Bladder microvascular endothelial cell (primary cell): Measurements from ENCODE around the gene DUSP2. TPM values are rescaled to one million over a fixed set of nuclear protein-coding genes. Genes with fewer than 3 reads are reported as not detected.

Source experiments
- total RNA-seq: library from RNA; depleted of rRNA; stranded (reverse); fragments of >200 nt; gene quantifications from 2 replicates; pipeline ENCODE4 v1.2.3, GENCODE V29; 2014

Gene DUSP2
- total RNA-seq = 0.49 and 0.63 TPM in 2 replicates

GRCh38 chr2:96145036-96145847 is at the start of gene DUSP2:
DUSP2 (minus strand) TSS chr2:96145440; CDS start chr2:96145354, 86 bp downstream.

GRCh38 chr2:96138179-96139145 is 6.8 kb downstream of the DUSP2 start, which contains the start of gene ASTL:
ASTL (minus strand) TSS chr2:96138502; CDS start chr2:96138436, 66 bp downstream.

GRCh38 chr2:96116424-96116878 is 28.8 kb downstream of the DUSP2 start, which contains the start of gene ADRA2B:
ADRA2B (minus strand) TSS chr2:96116571; CDS start chr2:96116149, 422 bp downstream.

Other genes with a start within 250 kb of the DUSP2 start
- gene ANKRD36C, start 153.6 kb downstream of the DUSP2 start, total RNA-seq = 18.8 and 68.9 TPM in 2 replicates
- 11.3 and 13.9 TPM in 2 replicates for gene GPAT2, start 110.5 kb downstream of the DUSP2 start, total RNA-seq
- 0.06 TPM in 1 of 2 replicates, not detected in the other for gene ADRA2B, start 28.9 kb downstream of the DUSP2 start, total RNA-seq
- gene ASTL, start 6.9 kb downstream of the DUSP2 start, total RNA-seq = not detected in 2 replicates
- gene STARD7, start 63.4 kb upstream of the DUSP2 start, total RNA-seq = 122 and 254 TPM in 2 replicates
- gene TMEM127, start 120.6 kb upstream of the DUSP2 start, total RNA-seq = 13.0 and 24.8 TPM in 2 replicates
- gene CIAO1, start 120.8 kb upstream of the DUSP2 start, total RNA-seq = 54.2 and 92.6 TPM in 2 replicates
- 49.4 and 106 TPM in 2 replicates for gene SNRNP200, start 160.1 kb upstream of the DUSP2 start, total RNA-seq
- gene ITPRIPL1, start 179.9 kb upstream of the DUSP2 start, total RNA-seq = 4.7 and 11.0 TPM in 2 replicates
- 13.3 and 23.6 TPM in 2 replicates for gene NCAPH, start 190.3 kb upstream of the DUSP2 start, total RNA-seq